Activated naive CD4-positive, alpha-beta T cell treated with anti-CD3 and anti-CD28 coated beads, Interleukin-2, amount 50 U/mL, for 72 hours (primary cell): ENCODE results near the gene TMCC1. TPM values are rescaled to one million over a fixed set of nuclear protein-coding genes. Genes with fewer than 3 reads are reported as not detected.

Source experiments
- ATAC-seq, 2 donors: fragments of 150-1000 bp; cut with Tn5 transposase; 2 replicates each; pipeline ENCODE4 v1.10.0; 2021; ENCODE audit warnings: mild to moderate bottlenecking in 2 of 2, moderate library complexity in 2 of 2
- DNase-seq, 2 donors: peaks; one replicate each; pipeline ENCODE4 v3.0.0; 2021 to 2022; ENCODE audit warnings: low spot score in 2 of 2
- H3K27ac Mint-ChIP-seq, 2 donors: one replicate each; pipeline ENCODE4 v1.8.0; 2022; ENCODE audit warnings: mild to moderate bottlenecking in 2 of 2, mixed read lengths in 2 of 2
- H3K36me3 Mint-ChIP-seq, 2 donors: one replicate each; pipeline ENCODE4 v1.8.0; 2022; ENCODE audit warnings: mixed read lengths in 2 of 2
- H3K9me3 Mint-ChIP-seq, 2 donors: one replicate each; pipeline ENCODE4 v1.8.0; 2022; ENCODE audit warnings: mixed read lengths in 2 of 2
- total RNA-seq, 2 donors: library from RNA; stranded (reverse); gene quantifications; one replicate each; pipeline ENCODE4 v1.2.3, GENCODE V29; 2022

Gene TMCC1
- total RNA-seq, 2 donors from 2014 or later, result 13.4 to 13.6 TPM

DNA sequence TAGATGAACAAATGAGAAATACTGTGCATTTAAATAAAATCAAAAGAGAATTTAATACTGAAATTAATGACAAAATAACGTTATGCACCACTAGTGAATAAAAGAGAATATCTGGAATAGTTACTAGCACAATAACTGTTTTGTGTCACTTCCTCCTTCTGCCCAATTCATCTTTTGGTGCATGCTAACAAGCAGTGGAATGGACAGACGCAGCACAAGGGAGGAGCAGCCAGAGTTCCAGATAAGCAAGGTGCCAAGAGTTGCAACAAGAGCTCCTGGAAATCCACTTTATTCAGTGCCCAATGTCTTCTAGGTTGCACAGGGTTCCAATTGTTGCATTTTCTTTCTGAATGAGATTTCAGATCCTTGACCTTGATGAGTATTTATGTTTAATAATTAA, 220.5 kb downstream of the TMCC1 start:
- peaks cover 7% of the 10 kb centered on the region in 2 donors for H3K36me3 Mint-ChIP-seq
- no peak for DNase-seq
- no peak overlapping the region for H3K27ac Mint-ChIP-seq

DNA sequence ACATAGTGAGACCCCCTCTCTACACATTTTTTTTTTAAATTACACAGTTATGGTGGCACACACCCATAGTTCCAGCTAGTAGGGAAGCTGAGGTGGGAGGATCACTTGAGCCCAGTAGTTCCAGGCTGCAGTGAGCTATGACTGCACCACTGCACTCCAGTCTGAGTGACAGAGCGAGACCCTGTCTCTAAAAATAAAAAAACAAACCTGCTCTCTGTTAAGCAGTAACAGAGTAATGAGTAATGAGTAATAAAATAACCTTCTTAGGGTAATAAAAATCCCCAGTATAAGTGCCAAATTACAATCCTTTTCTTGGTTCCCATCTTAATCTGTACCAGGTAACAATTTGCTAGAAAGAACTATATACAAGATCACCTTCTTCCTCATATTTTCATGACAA, 221.1 kb downstream of the TMCC1 start:
- H3K36me3 Mint-ChIP-seq, result peaks cover 7% of the 10 kb centered on the region in 2 donors
- no peak for DNase-seq
- H3K9me3 Mint-ChIP-seq, result no peaks in the 10 kb centered on the region
- no peak overlapping the region for H3K27ac Mint-ChIP-seq
- no peak for ATAC-seq

More for the DNA sequence above, 220.5 kb downstream of the TMCC1 start:
- no peaks in the 10 kb centered on the region for H3K9me3 Mint-ChIP-seq
- no peak for ATAC-seq

DNA sequence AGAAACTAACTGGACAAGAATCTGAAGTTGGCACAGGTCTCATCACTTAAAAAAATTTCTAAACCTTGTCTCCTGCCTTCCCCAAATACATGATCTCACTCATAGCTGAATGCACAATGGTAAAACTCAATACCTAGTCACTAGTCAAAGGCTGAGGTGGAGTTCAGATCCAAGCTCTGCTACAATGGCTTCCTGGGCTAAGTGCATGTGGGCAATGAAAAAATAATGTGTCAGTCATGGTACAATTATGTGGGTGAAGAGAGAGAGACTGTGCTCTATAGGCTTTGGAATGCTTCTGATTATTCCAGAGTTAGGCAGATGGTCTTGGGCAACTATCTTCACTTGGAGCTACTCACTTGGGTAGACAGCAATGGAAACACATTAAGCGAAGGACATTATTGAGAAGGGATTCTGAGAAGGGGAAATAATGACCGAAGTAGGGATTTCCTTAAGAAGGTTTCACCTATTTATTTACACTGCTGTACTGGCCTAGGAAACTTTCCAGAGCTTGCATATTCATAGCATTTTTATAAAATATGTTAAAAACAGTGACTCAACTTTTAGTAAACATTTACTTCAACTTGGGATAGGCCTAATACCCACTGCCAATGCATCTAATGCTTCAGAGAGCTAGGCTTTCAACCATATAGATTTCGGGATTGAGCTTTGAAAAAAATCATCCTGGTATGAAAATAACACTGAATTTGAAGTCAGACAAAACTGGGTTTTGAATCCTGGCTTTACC, 228.3 kb downstream of the TMCC1 start:
- DNase-seq (no peak), ATAC-seq (no peak)
- Mint-ChIP-seq H3K27ac (no peak overlapping the region), H3K36me3 (peaks cover under 1 to 2% of the 10 kb centered on the region in 2 donors), H3K9me3 (no peaks in the 10 kb centered on the region)

DNA sequence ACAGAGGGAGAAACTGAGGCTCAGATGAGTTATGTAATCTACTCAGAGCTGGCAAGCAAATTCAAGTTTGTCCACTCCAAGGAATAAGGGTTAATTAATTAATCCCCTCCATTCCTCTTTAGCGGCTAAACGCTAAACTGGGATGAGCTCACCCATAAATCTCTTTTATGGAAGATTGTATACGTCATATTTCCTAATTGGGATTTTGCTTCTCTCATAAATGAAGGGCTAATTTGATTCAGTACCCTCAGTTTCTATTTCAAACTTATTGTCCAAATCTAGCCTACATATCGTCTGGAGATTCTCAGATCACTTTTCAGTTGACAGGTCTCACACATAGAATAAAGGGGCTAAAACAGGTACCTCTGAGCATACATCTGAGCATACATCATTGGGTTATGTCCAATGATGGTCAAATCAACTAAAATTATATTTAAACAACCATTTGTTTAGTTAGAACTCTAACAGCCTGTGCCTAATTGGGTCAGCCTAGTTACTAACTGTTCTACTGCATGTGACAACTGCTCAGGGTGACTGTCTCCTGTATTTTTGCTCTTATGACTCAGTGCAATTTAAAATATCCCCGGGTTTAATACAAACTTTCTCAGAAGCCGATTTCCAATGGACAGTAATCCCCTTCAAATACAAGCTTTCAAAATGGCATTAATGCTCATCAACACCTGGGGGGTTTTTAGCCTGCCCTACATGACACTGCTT, 229.4 kb downstream of the TMCC1 start:
- Mint-ChIP-seq H3K36me3 (no peaks in the 10 kb centered on the region), H3K27ac (no peak overlapping the region), H3K9me3 (no peaks in the 10 kb centered on the region)
- no peak for ATAC-seq
- no peak for DNase-seq

DNA sequence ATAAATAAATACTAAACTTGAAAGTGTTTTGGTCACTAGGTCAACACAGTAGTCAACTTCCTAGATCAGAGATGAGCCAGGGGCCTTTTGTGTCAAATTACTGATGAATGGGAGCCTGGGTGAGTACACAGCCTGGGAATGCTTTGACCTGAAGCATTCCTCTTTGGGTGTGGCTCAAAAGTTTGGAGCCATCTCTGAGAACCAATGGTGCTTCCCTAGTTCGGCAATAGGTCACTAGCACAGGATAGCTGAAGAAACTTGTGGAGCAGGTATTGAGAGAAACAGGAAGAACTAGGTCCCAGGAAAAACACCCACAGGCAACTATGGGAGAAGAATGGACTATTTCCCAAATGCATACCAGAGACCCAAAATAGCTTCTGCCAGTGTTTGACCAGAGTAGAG, 230.5 kb downstream of the TMCC1 start:
- DNase-seq (no peak), ATAC-seq (no peak)
- Mint-ChIP-seq H3K9me3 (no peaks in the 10 kb centered on the region), H3K27ac (no peak overlapping the region), H3K36me3 (no peaks in the 10 kb centered on the region)

DNA sequence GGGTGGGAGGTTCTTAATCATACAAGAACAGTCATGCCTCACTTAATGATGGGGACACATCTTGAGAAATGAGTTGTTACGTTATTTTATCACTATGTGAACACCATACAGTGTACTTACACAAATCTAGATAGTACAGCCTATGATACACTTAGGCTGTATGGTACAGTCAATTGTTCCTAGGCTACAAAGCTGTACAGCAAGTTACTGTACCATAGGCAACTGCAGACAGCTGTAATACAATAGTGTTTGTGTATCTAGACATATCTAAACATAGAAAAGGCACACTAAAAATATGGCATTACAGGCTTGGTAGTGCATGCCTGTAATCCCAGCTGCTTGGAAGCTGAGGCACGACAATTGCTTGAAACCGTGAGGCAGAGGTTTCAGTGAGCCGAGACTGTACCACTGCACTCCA, 231.3 kb downstream of the TMCC1 start:
- ATAC-seq (peak in 1 of 2 donors; percentile 81), DNase-seq (no peak)
- no peak overlapping the region for H3K27ac Mint-ChIP-seq
- H3K36me3 Mint-ChIP-seq, result no peaks in the 10 kb centered on the region
- no peaks in the 10 kb centered on the region for H3K9me3 Mint-ChIP-seq

DNA sequence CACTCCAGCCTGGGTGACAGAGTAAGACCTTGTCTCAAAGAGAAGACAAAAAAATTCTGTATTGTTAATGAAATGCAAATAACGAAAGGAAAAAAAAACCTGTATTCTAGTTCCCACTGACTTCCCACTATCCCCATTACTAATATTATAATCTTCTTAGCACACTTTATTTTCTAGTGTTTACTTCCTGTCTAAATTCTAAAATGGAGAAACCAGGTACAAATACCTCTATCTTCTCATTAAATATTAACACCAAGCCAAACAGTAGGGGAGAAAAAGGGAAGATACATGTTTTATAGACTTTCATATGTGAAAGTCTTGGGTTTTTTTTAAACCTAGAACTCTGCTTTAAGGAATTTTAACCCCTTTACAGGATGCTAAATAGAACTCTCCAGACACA, 231.7 kb downstream of the TMCC1 start:
- DNase-seq (no peak), ATAC-seq (no peak)
- no peak overlapping the region for H3K27ac Mint-ChIP-seq
- H3K36me3 Mint-ChIP-seq, result no peaks in the 10 kb centered on the region
- no peaks in the 10 kb centered on the region for H3K9me3 Mint-ChIP-seq

DNA sequence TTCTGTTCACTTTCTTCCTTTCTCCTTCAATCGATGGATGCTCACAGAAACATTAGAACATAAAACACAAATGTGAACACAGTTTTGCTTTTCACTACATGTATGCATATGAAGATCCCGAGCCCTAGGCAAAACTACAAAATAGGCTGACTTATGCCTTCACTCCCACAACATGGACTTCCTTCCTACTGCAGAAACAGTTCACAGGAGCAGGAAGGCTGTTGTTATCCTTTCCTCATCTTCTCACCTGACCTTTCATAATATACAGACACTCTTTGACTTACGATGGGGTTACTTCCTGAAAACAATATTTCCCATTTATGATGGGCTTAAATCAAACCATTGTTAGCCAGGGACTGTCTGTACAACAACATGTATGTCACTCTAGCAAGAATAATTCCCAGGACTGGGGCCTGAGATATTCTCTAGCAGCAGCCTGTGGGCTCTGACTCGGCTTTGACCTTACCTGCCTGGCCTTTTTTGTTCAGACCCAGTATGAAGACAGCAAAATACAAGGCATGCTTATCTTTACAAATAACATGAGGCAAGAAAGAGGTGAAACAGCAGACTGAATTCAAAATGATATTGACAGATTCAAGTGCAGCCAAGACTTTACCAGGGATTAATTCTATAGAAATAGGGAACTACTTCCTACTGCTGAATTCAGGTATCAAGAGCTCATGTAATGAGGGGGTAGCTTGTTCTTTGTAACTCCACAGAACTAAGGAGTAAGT, 235.2 kb downstream of the TMCC1 start:
- DNase-seq, result no peak

DNA sequence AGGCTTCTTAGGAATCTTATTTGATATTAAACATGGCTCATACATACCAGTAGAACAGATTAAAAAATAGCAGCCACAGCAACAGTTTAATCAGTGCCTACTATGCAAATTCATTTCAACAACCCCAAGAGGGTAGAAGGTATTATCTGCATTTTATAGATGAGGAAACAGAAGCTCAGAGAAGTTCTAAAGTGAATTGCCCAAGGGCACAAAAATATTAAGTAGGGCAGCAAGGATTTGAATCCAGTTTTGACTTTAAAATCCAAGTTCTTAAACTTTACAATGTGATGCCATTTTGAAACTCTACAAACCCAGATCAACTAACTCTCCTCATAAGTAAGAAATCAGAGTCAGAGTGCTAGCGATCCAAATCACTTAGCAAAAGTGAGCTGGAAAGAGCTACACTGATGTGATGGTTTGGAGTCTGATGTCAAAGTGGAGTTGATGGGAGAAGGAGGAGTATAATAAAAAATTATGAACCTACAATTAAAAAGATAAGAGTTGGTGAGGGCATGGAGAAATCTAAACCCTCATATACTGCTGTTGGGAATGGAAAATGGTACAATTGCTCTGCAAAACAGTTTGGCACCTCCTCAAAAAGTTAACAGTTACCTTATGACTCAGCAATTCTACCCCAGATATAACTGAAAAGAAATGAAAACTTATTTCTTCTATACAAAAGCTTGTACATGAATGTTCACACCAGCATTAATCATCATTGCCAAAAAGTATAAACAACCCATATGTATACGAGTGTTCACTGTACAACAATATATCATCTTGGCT, 236.1 kb downstream of the TMCC1 start:
- ATAC-seq (peak in 1 of 2 donors; percentile 49), DNase-seq (no peak)
- no peaks in the 10 kb centered on the region for H3K36me3 Mint-ChIP-seq
- H3K27ac Mint-ChIP-seq, result peak overlapping the region in 1 of 2 donors; percentile 51
- H3K9me3 Mint-ChIP-seq, result no peaks in the 10 kb centered on the region

More for the DNA sequence above, 235.2 kb downstream of the TMCC1 start:
- no peak overlapping the region for H3K27ac Mint-ChIP-seq
- no peaks in the 10 kb centered on the region for H3K9me3 Mint-ChIP-seq
- no peaks in the 10 kb centered on the region for H3K36me3 Mint-ChIP-seq
- ATAC-seq, result peak in 1 of 2 donors; percentile 11

DNA sequence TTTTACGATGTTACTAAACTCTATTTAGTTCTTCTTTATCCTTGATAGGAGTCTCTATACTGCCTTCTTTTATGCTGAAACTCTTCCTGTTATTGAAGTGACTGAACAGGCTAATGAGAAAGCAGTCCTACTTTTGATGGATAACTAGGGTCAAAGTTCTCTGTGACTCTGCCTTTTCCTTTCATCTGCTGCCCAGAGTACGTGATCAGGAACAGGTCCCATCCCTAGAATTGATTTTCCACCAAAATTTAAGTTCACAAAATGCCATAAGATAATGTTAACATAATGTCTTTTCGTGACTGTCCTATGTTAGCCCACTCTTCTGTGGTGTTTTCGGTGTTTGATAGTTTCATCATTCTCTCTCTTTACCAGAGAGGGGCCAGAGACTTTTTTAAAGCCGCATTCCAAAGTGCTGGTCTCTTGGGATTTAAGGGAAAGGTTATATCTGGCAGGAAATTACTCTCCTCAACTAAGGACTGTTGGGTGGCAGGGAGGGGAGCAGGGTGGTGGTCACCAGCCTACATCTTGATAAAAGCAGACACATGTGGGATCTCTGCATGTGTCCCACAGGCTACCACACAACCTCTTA, 236.8 kb downstream of the TMCC1 start:
- no peaks in the 10 kb centered on the region for H3K9me3 Mint-ChIP-seq
- no peak for ATAC-seq
- peak overlapping the region in 1 of 2 donors; percentile 51 for H3K27ac Mint-ChIP-seq
- no peak for DNase-seq
- no peaks in the 10 kb centered on the region for H3K36me3 Mint-ChIP-seq

DNA sequence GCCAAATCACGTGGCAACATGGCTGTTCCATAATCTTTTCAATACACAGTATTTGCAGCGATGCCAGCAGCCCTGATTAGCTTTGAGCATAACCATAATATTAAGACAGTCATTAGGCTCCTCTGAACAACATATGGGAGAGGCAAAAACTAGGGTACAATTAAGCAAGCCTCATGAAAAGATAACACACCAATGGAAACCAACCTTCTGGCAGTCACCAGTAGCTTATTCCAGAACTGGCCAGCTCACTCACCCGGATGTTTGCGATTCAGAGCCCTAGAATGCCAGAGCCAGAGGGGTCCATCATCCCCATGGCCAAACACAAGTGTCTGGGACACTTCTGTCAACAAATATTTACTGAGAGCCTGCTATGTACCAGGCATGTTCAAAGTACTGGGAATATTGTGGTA, 238.2 kb downstream of the TMCC1 start:
- Mint-ChIP-seq H3K9me3 (no peaks in the 10 kb centered on the region), H3K36me3 (no peaks in the 10 kb centered on the region), H3K27ac (no peak overlapping the region)
- ATAC-seq (no peak), DNase-seq (no peak)

DNA sequence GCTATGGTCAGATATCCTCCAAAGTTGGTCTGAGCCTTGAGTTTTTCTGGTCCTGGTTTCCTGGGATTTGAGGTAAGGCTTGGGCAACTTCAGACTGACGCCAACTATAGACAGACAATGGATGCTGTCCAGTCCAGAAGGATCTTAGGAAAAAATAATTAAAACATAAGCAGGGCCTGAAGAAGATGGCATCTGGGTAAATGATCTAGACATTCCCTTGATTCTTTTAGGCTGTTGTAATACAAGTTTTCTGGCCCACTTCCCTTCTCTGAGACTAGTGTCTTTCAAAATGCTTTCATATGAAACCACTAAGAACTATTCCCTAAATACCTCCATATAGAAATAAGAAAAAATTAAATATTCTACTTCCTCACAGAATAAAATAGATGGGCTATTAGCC, 239.4 kb downstream of the TMCC1 start:
- DNase-seq (no peak), ATAC-seq (no peak)
- H3K27ac Mint-ChIP-seq, result no peak overlapping the region
- no peaks in the 10 kb centered on the region for H3K9me3 Mint-ChIP-seq
- no peaks in the 10 kb centered on the region for H3K36me3 Mint-ChIP-seq

DNA sequence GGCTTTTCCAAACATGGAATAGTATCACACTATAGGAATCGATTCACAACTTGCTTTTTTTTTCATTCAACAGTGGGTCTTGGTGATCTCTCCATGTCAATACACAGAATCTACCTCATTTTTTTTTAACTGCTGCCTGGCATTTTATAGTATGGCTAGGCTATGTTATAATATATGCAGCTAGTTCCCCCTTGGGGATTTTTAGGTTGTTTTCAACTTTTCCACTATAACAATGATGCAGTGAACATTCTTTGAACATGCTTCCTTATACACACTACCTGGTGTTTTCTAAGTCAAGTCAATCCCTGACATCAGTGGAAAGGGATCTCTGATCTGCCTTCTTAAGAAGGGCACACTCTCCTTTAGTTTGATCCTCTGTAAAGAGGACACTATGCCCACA, 240.5 kb downstream of the TMCC1 start:
- no peaks in the 10 kb centered on the region for H3K9me3 Mint-ChIP-seq

DNA sequence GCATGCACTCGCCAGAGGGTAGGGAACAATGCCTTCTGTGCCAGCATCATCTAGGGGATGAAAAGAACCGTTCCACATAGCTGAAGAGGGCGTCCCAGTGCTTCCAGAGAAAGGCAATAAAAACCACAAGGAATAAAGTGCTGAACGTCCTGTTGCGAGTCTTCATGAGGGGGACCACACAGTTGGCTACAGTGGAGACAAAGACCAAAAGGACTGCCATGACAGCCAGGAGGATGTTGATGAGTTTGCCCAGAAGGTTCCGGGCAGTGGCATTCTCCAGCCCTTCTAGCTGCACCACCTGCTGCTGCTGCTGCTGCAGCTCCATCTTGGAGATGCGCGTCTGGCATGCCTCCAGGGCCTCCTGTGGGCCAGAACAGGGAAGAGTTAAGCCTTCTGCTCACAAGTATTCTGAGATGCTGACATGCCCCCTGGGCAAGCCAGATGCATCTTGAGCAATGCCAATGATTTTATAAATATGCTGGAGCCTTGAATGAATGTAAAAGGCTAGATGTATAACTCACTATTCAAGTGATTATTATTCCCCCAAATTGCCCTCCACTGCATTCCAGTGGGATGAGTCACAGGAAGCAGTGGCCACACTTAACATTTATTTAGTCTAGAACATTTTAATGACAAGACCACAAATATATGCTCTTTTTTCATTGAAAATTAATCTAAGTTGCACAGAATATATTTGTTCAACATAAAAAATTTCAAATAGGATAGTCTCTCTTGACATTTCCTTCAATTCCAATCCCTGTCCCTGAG, 241.9 kb downstream of the TMCC1 start:
- ATAC-seq (no peak), DNase-seq (no peak)
- Mint-ChIP-seq H3K9me3 (no peaks in the 10 kb centered on the region), H3K27ac (no peak overlapping the region), H3K36me3 (no peaks in the 10 kb centered on the region)

More for the DNA sequence above, 240.5 kb downstream of the TMCC1 start:
- Mint-ChIP-seq H3K36me3 (no peaks in the 10 kb centered on the region), H3K27ac (no peak overlapping the region)
- no peak for DNase-seq
- no peak for ATAC-seq

DNA sequence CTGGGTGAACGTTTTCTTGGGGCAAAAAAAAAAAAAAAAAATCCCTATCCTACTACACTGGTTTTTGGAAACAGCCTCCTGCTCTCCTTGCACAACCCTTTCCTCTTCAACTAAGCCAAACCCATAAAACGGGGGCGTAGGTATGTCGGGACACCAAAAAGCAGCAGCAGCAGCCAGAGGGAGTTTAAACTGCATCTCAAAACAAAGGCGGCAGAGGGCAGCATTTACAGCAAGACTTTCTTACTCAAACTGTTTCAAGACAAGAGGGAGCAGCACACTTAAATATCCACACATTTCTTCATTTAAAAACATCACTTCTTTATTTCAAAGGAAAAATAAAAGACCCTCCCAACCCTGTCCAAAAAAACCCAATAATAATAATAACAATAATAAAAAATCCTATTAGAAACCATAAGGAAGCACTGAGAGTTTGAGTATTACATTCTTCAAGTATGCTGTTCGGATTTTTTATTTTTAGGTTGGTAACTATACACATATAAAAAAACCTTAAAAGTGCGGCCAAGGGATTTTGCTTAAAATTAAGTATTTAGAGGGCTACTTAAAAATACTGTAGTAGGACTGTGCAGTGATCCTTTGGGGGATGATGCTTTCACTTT, 243.1 kb downstream of the TMCC1 start:
- DNase-seq (peak in 1 of 2 donors; percentile 60), ATAC-seq (peak in 1 of 2 donors; percentile 56)
- Mint-ChIP-seq H3K9me3 (no peaks in the 10 kb centered on the region), H3K27ac (no peak overlapping the region), H3K36me3 (no peaks in the 10 kb centered on the region)
